NCI-H226 (cell line): Measurements from ENCODE around the gene EVI5L.

Source experiments
- DNase-seq: peaks from one replicate; pipeline ENCODE4 v3.0.0-alpha.2; 2015

Gene EVI5L

GRCh38 chr19:7903244-7904073 lies 73.4 kb downstream of the EVI5L start, which contains the start of gene MAP2K7:
Gene MAP2K7, plus strand, starts transcription at chr19:7903877. Its CDS starts 68 bp downstream, at chr19:7903945.
- peak; percentile 94 for DNase-seq

GRCh38 chr19:7904074-7905020 lies 74.3 kb downstream of the EVI5L start:
- DNase-seq, result no peak

- no peak for DNase-seq
Measured at GRCh38 chr19:7905268-7905667, 75.2 kb downstream of the EVI5L start.

GRCh38 chr19:7905859-7906258 lies 75.8 kb downstream of the EVI5L start:
- DNase-seq, result no peak

GRCh38 chr19:7907122-7907521 lies 77.1 kb downstream of the EVI5L start:
- DNase-seq, result no peak

- DNase-seq, result no peak
Measured at GRCh38 chr19:7907544-7907943, 77.5 kb downstream of the EVI5L start.

- DNase-seq, result no peak
Measured at GRCh38 chr19:7908078-7908699, 78.2 kb downstream of the EVI5L start.

GRCh38 chr19:7908742-7909461 lies 78.9 kb downstream of the EVI5L start:
- DNase-seq, result no peak

- DNase-seq, result no peak
Measured at GRCh38 chr19:7909471-7910067, 79.6 kb downstream of the EVI5L start.

GRCh38 chr19:7910321-7911161 lies 80.5 kb downstream of the EVI5L start:
- DNase-seq, result no peak

- no peak for DNase-seq
Measured at GRCh38 chr19:7911508-7912143, 81.6 kb downstream of the EVI5L start.

- no peak for DNase-seq
Measured at GRCh38 chr19:7912144-7912696, 82.2 kb downstream of the EVI5L start.

GRCh38 chr19:7912697-7913564 lies 82.9 kb downstream of the EVI5L start:
- DNase-seq, result no peak

- no peak for DNase-seq
Measured at GRCh38 chr19:7913652-7914051, 83.6 kb downstream of the EVI5L start.

- no peak for DNase-seq
Measured at GRCh38 chr19:7914099-7914498, 84.1 kb downstream of the EVI5L start.
